GM08714 (cell line): ENCODE measurements around the gene SEC31A.
"Not testable (repeated sequence)": the region's sequence is repeated elsewhere in the genome, so short reads cannot be mapped to it uniquely, and the experiment has no call there.

Experiments
- H3K4me3 ChIP-seq: fragments of 200-500 bp; sonication (Bioruptor generic); 2 replicates; pipeline ENCODE4 v1.5.1; 2014; ENCODE audit warnings: mild to moderate bottlenecking, low read length, inconsistent platforms
- ZNF274 ChIP-seq: IDR thresholded peaks from 2 replicates; pipeline ENCODE4 v1.6.1; 2012; ENCODE audit warnings: mild to moderate bottlenecking, low read depth, low read length

SEC31A gene

GRCh38 chr4:82900066-82900410, 9.1 kb upstream of the SEC31A start:
- H3K4me3 ChIP-seq: peak overlapping the region; percentile 95
- TF ChIP-seq ZNF274: no peak

GRCh38 chr4:82899374-82900065, 8.6 kb upstream of the SEC31A start:
- no peak for TF ChIP-seq ZNF274
- peak overlapping the region; percentile 95 for H3K4me3 ChIP-seq

- peak overlapping the region; percentile 95 for H3K4me3 ChIP-seq
- no peak for TF ChIP-seq ZNF274
Measured at GRCh38 chr4:82898322-82899243, 7.6 kb upstream of the SEC31A start.

- H3K4me3 ChIP-seq: no peak overlapping the region
- no peak for TF ChIP-seq ZNF274
Measured at GRCh38 chr4:82896755-82897154, 5.8 kb upstream of the SEC31A start.

GRCh38 chr4:82893942-82894341, 3.0 kb upstream of the SEC31A start:
- no peak for TF ChIP-seq ZNF274
- H3K4me3 ChIP-seq: no peak overlapping the region

- no peak overlapping the region for H3K4me3 ChIP-seq
- TF ChIP-seq ZNF274: no peak
Measured at GRCh38 chr4:82892467-82892802, 1.5 kb upstream of the SEC31A start.

GRCh38 chr4:82891707-82892466, 934 bp upstream of the SEC31A start:
- no peak for TF ChIP-seq ZNF274

GRCh38 chr4:82890528-82890900, 439 bp downstream of the SEC31A start:
- H3K4me3 ChIP-seq: peak overlapping the region; percentile 93
- TF ChIP-seq ZNF274: no peak

More at GRCh38 chr4:82891707-82892466, 934 bp upstream of the SEC31A start:
- peak overlapping the region; percentile 87 for H3K4me3 ChIP-seq

GRCh38 chr4:82889287-82889686, 1.7 kb downstream of the SEC31A start:
- H3K4me3 ChIP-seq: peak overlapping the region; percentile 93
- TF ChIP-seq ZNF274: no peak

- no peak for TF ChIP-seq ZNF274
Measured at GRCh38 chr4:82886147-82886942, 4.6 kb downstream of the SEC31A start.

GRCh38 chr4:82885410-82885809, 5.5 kb downstream of the SEC31A start:
- H3K4me3 ChIP-seq: no peak overlapping the region
- no peak for TF ChIP-seq ZNF274

More at GRCh38 chr4:82886147-82886942, 4.6 kb downstream of the SEC31A start:
- H3K4me3 ChIP-seq: no peak overlapping the region

GRCh38 chr4:82868572-82868971, 22.4 kb downstream of the SEC31A start:
- TF ChIP-seq ZNF274: no peak
- H3K4me3 ChIP-seq: no peak overlapping the region

- no peak for TF ChIP-seq ZNF274
- no peak overlapping the region for H3K4me3 ChIP-seq
Measured at GRCh38 chr4:82866706-82867385, 24.1 kb downstream of the SEC31A start.

- H3K4me3 ChIP-seq: not testable (repeated sequence)
Measured at GRCh38 chr4:82866033-82866432, 24.9 kb downstream of the SEC31A start.
